GM21390 (cell line): ENCODE results near the gene CMTM1.

ENCODE experiments used
- ATAC-seq: cut with Tn5 transposase; IDR thresholded peaks from one replicate; pipeline ENCODE4 v1.9.1; 2021; ENCODE audit not compliant: unreplicated experiment

CMTM1 gene

GRCh38 chr16:66566051-66566901 lies at the start of gene CMTM1:
CMTM1 (plus strand) TSS chr16:66566439; CDS start chr16:66566514, 75 bp downstream.
- no peak for ATAC-seq

GRCh38 chr16:66516509-66516807 lies 49.8 kb upstream of the CMTM1 start:
- peak; percentile 18 for ATAC-seq

- peak; percentile 97 for ATAC-seq
Observed at GRCh38 chr16:66516808-66517585, 49.2 kb upstream of the CMTM1 start.

GRCh38 chr16:66517586-66518263 lies 48.5 kb upstream of the CMTM1 start:
- no peak for ATAC-seq

- ATAC-seq: no peak
Observed at GRCh38 chr16:66519482-66520373, 46.5 kb upstream of the CMTM1 start.

GRCh38 chr16:66520406-66521170 lies 45.7 kb upstream of the CMTM1 start:
- ATAC-seq: no peak

GRCh38 chr16:66521252-66521713 lies 45.0 kb upstream of the CMTM1 start:
- no peak for ATAC-seq

- peak; percentile 63 for ATAC-seq
Observed at GRCh38 chr16:66521951-66522771, 44.1 kb upstream of the CMTM1 start.

GRCh38 chr16:66522816-66523590 lies 43.2 kb upstream of the CMTM1 start:
- ATAC-seq: no peak

GRCh38 chr16:66523861-66524354 lies 42.3 kb upstream of the CMTM1 start:
- ATAC-seq: peak; percentile 46

GRCh38 chr16:66524601-66525164 lies 41.6 kb upstream of the CMTM1 start:
- ATAC-seq: peak; percentile 62

- ATAC-seq: no peak
Observed at GRCh38 chr16:66525396-66526180, 40.7 kb upstream of the CMTM1 start.

GRCh38 chr16:66528294-66528693 lies 37.9 kb upstream of the CMTM1 start:
- no peak for ATAC-seq

- ATAC-seq: no peak
Observed at GRCh38 chr16:66529475-66529874, 36.8 kb upstream of the CMTM1 start.

GRCh38 chr16:66534376-66534799 lies 31.9 kb upstream of the CMTM1 start:
- ATAC-seq: no peak

GRCh38 chr16:66536525-66536924 lies 29.7 kb upstream of the CMTM1 start:
- no peak for ATAC-seq

GRCh38 chr16:66537236-66537635 lies 29.0 kb upstream of the CMTM1 start:
- no peak for ATAC-seq
